DOHH2 (cell line): ENCODE data around the gene SPIN2B.
"Not testable (repeated sequence)": the region's sequence is repeated elsewhere in the genome, so short reads cannot be mapped to it uniquely, and the experiment has no call there.

Source experiments
- H3F3A ChIP-seq: fragments of 200-600 bp; sonication (generic), shearing (Covaris generic); 2 replicates; pipeline ENCODE4 v1.6.0; 2016; ENCODE audit warnings: antibody characterized with exemption, mild to moderate bottlenecking; ENCODE audit not compliant: control insufficient read depth, insufficient read depth
- H3K27ac ChIP-seq: fragments of 200-600 bp; sonication (generic); 2 replicates; pipeline ENCODE4 v1.5.1; 2014; ENCODE audit warnings: low read depth, mild to moderate bottlenecking, low read length, moderate library complexity
- H3K27me3 ChIP-seq: fragments of 200-600 bp; sonication (generic); 2 replicates; pipeline ENCODE4 v1.6.1; 2014; ENCODE audit warnings: mild to moderate bottlenecking, low read length, mixed read lengths; ENCODE audit not compliant: control insufficient read depth
- H3K36me3 ChIP-seq: fragments of 200-600 bp; sonication (generic); 2 replicates; pipeline ENCODE4 v1.6.1; 2014; ENCODE audit warnings: mild to moderate bottlenecking, low read length, moderate library complexity, mixed read lengths; ENCODE audit not compliant: control insufficient read depth
- H3K4me1 ChIP-seq: fragments of 200-600 bp; sonication (generic); 2 replicates; pipeline ENCODE4 v1.6.1; 2014; ENCODE audit warnings: mild to moderate bottlenecking, low read length, mixed read lengths; ENCODE audit not compliant: control insufficient read depth
- H3K4me2 ChIP-seq: fragments of 200-600 bp; sonication (generic); 2 replicates; pipeline ENCODE4 v1.6.0; 2014; ENCODE audit warnings: mild to moderate bottlenecking, low read length, moderate library complexity
- H3K4me3 ChIP-seq: fragments of 200-600 bp; sonication (generic); 2 replicates; pipeline ENCODE4 v1.5.1; 2014; ENCODE audit warnings: mild to moderate bottlenecking, low read length, mixed read lengths
- H3K79me2 ChIP-seq: fragments of 200-600 bp; sonication (generic); 2 replicates; pipeline ENCODE4 v1.6.1; 2014; ENCODE audit warnings: mild to moderate bottlenecking, low read length, mixed read lengths; ENCODE audit not compliant: control insufficient read depth
- H3K9me2 ChIP-seq: fragments of 200-600 bp; sonication (generic); replicated peaks from 2 replicates; pipeline ENCODE4 v1.6.1; 2014; ENCODE audit warnings: mild to moderate bottlenecking, low read length, mixed read lengths; ENCODE audit not compliant: control insufficient read depth
- H3K9me3 ChIP-seq: fragments of 200-600 bp; sonication (generic); 2 replicates; pipeline ENCODE4 v1.6.1; 2014; ENCODE audit warnings: antibody characterized with exemption, low read length, mixed read lengths; ENCODE audit not compliant: control insufficient read depth, insufficient read depth
- H4K20me1 ChIP-seq: fragments of 200-600 bp; sonication (generic); 2 replicates; pipeline ENCODE4 v1.6.0; 2014; ENCODE audit warnings: low read depth, mild to moderate bottlenecking, antibody characterized with exemption, low read length, moderate library complexity; ENCODE audit not compliant: control insufficient read depth, insufficient read depth
- EZH2phosphoT487 ChIP-seq: fragments of 200-600 bp; sonication (generic); IDR thresholded peaks from 2 replicates; pipeline ENCODE4 v1.6.1; 2017; ENCODE audit warnings: borderline replicate concordance, mild to moderate bottlenecking, antibody characterized with exemption, low read length, moderate library complexity, mixed read lengths
- TF ChIP-seq, protein P1 (sequence below): fragments of 200-600 bp; sonication (generic); IDR thresholded peaks from one replicate; pipeline ENCODE4 v1.5.1; 2014; ENCODE audit warnings: antibody characterized with exemption, mild to moderate bottlenecking, low read depth, low read length; ENCODE audit not compliant: poor library complexity, severe bottlenecking

Gene SPIN2B

GRCh38 chrX:57104921-57105398, 16.4 kb downstream of the SPIN2B start:
- no peaks in the 10 kb centered on the region for H3K9me2 ChIP-seq
- H3K27me3 ChIP-seq: no peaks in the 10 kb centered on the region
- no peaks in the 10 kb centered on the region for H3F3A ChIP-seq
- H3K79me2 ChIP-seq: no peaks in the 10 kb centered on the region
- H4K20me1 ChIP-seq: no peaks in the 10 kb centered on the region
- TF ChIP-seq, protein P1, sequence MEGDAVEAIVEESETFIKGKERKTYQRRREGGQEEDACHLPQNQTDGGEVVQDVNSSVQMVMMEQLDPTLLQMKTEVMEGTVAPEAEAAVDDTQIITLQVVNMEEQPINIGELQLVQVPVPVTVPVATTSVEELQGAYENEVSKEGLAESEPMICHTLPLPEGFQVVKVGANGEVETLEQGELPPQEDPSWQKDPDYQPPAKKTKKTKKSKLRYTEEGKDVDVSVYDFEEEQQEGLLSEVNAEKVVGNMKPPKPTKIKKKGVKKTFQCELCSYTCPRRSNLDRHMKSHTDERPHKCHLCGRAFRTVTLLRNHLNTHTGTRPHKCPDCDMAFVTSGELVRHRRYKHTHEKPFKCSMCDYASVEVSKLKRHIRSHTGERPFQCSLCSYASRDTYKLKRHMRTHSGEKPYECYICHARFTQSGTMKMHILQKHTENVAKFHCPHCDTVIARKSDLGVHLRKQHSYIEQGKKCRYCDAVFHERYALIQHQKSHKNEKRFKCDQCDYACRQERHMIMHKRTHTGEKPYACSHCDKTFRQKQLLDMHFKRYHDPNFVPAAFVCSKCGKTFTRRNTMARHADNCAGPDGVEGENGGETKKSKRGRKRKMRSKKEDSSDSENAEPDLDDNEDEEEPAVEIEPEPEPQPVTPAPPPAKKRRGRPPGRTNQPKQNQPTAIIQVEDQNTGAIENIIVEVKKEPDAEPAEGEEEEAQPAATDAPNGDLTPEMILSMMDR: no peak
- TF ChIP-seq EZH2phosphoT487: no peak
- H3K9me3 ChIP-seq: no peaks in the 10 kb centered on the region
- H3K36me3 ChIP-seq: no peaks in the 10 kb centered on the region
- H3K27ac ChIP-seq: no peak overlapping the region
- no peak overlapping the region for H3K4me3 ChIP-seq
- H3K4me1 ChIP-seq: no peaks in the 10 kb centered on the region
- H3K4me2 ChIP-seq: no peak overlapping the region

GRCh38 chrX:57104406-57104805, 16.9 kb downstream of the SPIN2B start:
- Histone ChIP-seq H3K4me2 (no peak overlapping the region), H3K36me3 (no peaks in the 10 kb centered on the region), H3K27ac (no peak overlapping the region), H3K79me2 (no peaks in the 10 kb centered on the region), H3K9me3 (no peaks in the 10 kb centered on the region), H4K20me1 (no peaks in the 10 kb centered on the region), H3K4me1 (no peaks in the 10 kb centered on the region), H3K27me3 (no peaks in the 10 kb centered on the region), H3F3A (no peaks in the 10 kb centered on the region), H3K4me3 (no peak overlapping the region), H3K9me2 (no peaks in the 10 kb centered on the region)
- no peak for TF ChIP-seq EZH2phosphoT487
- TF ChIP-seq, protein P1: no peak

DNA sequence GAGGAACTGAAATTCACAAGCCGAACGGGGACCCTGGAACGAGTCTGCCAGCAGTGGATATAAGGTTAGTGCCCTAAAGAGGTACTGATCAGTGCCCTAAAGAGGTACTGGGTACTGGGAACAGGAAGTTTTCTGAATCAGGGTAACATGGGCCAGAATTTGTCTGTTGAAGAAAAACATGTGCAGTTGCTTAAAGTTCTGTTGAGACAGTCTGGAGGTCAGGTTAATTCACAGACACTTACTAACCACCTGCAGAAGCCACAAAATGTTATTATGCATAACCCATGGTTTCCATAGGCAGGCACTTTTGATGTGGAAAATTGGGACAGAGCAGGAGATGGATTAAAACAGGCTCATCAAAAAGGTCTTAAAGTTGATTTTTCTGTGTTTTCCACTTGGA, 17.9 kb downstream of the SPIN2B start:
- Histone ChIP-seq H4K20me1 (no peaks in the 10 kb centered on the region), H3F3A (no peaks in the 10 kb centered on the region), H3K36me3 (no peaks in the 10 kb centered on the region), H3K27me3 (no peaks in the 10 kb centered on the region), H3K4me3 (no peak overlapping the region), H3K4me1 (no peaks in the 10 kb centered on the region), H3K27ac (no peak overlapping the region), H3K9me3 (no peaks in the 10 kb centered on the region), H3K79me2 (no peaks in the 10 kb centered on the region), H3K4me2 (no peak overlapping the region), H3K9me2 (no peaks in the 10 kb centered on the region)
- TF ChIP-seq, protein P1: no peak
- no peak for TF ChIP-seq EZH2phosphoT487

GRCh38 chrX:57102918-57103317, 18.4 kb downstream of the SPIN2B start:
- H3K4me1 ChIP-seq, H3K27me3 ChIP-seq, H3K27ac ChIP-seq, H3K9me3 ChIP-seq, H3K79me2 ChIP-seq, H3K4me3 ChIP-seq, H3K36me3 ChIP-seq, H3K4me2 ChIP-seq, H4K20me1 ChIP-seq, H3K9me2 ChIP-seq, H3F3A ChIP-seq: not testable (repeated sequence)
